Stimulated activated CD4-positive, alpha-beta T cell treated with anti-CD3 and anti-CD28 coated beads, Interleukin-1b, Interleukin-23, amount 100 ng/mL, for 48 hours (primary cell): ENCODE data around the gene GAB1.

Experiments
- DNase-seq: peaks from one replicate; pipeline ENCODE4 v3.0.0-alpha.2; 2020

The GAB1 gene

GRCh38 chr4:143336781-143337599 is at the start of gene GAB1:
TSS of gene GAB1 (plus strand) at chr4:143336876. CDS start at chr4:143337189, 313 bp downstream.
- peak; percentile 25 for DNase-seq

GRCh38 chr4:143287572-143287923 is 49.1 kb upstream of the GAB1 start:
- no peak for DNase-seq

- DNase-seq: no peak
These were observed 48.5 kb upstream of the GAB1 start for GRCh38 chr4:143288171-143288570.

GRCh38 chr4:143289370-143289769 is 47.3 kb upstream of the GAB1 start:
- no peak for DNase-seq

- DNase-seq: no peak
These were observed 45.4 kb upstream of the GAB1 start for GRCh38 chr4:143291314-143291713.

- DNase-seq: no peak
These were observed 43.8 kb upstream of the GAB1 start for GRCh38 chr4:143292858-143293257.

- no peak for DNase-seq
These were observed 42.4 kb upstream of the GAB1 start for GRCh38 chr4:143294310-143294709.

- no peak for DNase-seq
These were observed 41.9 kb upstream of the GAB1 start for GRCh38 chr4:143294710-143295275.

GRCh38 chr4:143296397-143297067 is 40.1 kb upstream of the GAB1 start:
- no peak for DNase-seq

GRCh38 chr4:143300860-143301259 is 35.8 kb upstream of the GAB1 start:
- DNase-seq: no peak

GRCh38 chr4:143302536-143302935 is 34.1 kb upstream of the GAB1 start:
- DNase-seq: no peak

GRCh38 chr4:143306788-143307187 is 29.9 kb upstream of the GAB1 start:
- no peak for DNase-seq

GRCh38 chr4:143307531-143307930 is 29.1 kb upstream of the GAB1 start:
- no peak for DNase-seq

- no peak for DNase-seq
These were observed 28.3 kb upstream of the GAB1 start for GRCh38 chr4:143308377-143308776.

- no peak for DNase-seq
These were observed 24.8 kb upstream of the GAB1 start for GRCh38 chr4:143311924-143312323.

- no peak for DNase-seq
These were observed 23.2 kb upstream of the GAB1 start for GRCh38 chr4:143313521-143313920.

GRCh38 chr4:143313996-143314395 is 22.7 kb upstream of the GAB1 start:
- DNase-seq: no peak

GRCh38 chr4:143320113-143320512 is 16.6 kb upstream of the GAB1 start:
- no peak for DNase-seq

- DNase-seq: no peak
These were observed 9.9 kb upstream of the GAB1 start for GRCh38 chr4:143326735-143327134.

- DNase-seq: no peak
These were observed 6.7 kb upstream of the GAB1 start for GRCh38 chr4:143329985-143330384.

- DNase-seq: peak; percentile 25
These were observed 496 bp upstream of the GAB1 start for GRCh38 chr4:143335979-143336780.

- DNase-seq: no peak
These were observed 1.1 kb downstream of the GAB1 start for GRCh38 chr4:143337600-143338287.

GRCh38 chr4:143338313-143338712 is 1.6 kb downstream of the GAB1 start:
- no peak for DNase-seq
